A549 (cell line): ENCODE data around the gene GPSM3. TPM values are rescaled to one million over a fixed set of nuclear protein-coding genes. Genes with fewer than 3 reads are reported as not detected.

Experiments
- ATAC-seq, 2 experiments: fragments of 200-7000 bp in 1 of 2; fragments of >200 bp in 1 of 2; cut with Nextera tagmentation in 1 of 2; cut with Tn5 transposase in 1 of 2; 3 replicates each; pipeline versions ENCODE4 v1.8.0 to v1.9.1; 2018 to 2020; ENCODE audit warnings: mild to moderate bottlenecking in 1 of 2, moderate library complexity in 1 of 2
- CTCF ChIA-PET: fragments of 300-600 bp; sonication (Branson Sonifier 250); formaldehyde crosslinking; extraction: SDS; loops from one replicate; lab custom pipeline; 2021; ENCODE audit warnings: antibody characterized with exemption, inconsistent platforms; lab: Yijun Ruan, JAX
- POLR2A ChIA-PET: fragments of 350-600 bp; formaldehyde crosslinking; extraction: SDS; loops from one replicate; lab custom pipeline; 2021; ENCODE audit warnings: antibody characterized with exemption, inconsistent platforms; lab: Yijun Ruan, JAX
- DNase-seq, 2 experiments: peaks; one replicate each; pipeline versions ENCODE4 v3.0.0 to v3.0.0-alpha.2; 2011 to 2016; ENCODE audit warnings: low read depth in 1 of 2, low spot score in 1 of 2
- FAIRE-seq: peaks from 2 replicates; lab custom pipeline; 2011; peaks lifted over from hg19 to GRCh38; lab: Jason Lieb, UNC
- H3K27ac ChIP-seq, 2 experiments: fragments of >200 bp; sonication (Bioruptor Twin); formaldehyde crosslinking; 3 replicates each; pipeline ENCODE4 v1.5.1; 2016 to 2017
- H3K4me1 ChIP-seq: fragments of >200 bp; sonication (Bioruptor Twin); formaldehyde crosslinking; 3 replicates; pipeline ENCODE4 v1.6.1; 2016
- H3K4me2 ChIP-seq: fragments of >200 bp; sonication (Bioruptor Twin); formaldehyde crosslinking; 3 replicates; pipeline ENCODE4 v1.6.1; 2016
- H3K4me3 ChIP-seq: fragments of >200 bp; sonication (Bioruptor Twin); formaldehyde crosslinking; 3 replicates; pipeline ENCODE4 v1.5.1; 2016
- H3K9me3 ChIP-seq: fragments of >200 bp; sonication (Bioruptor Twin); formaldehyde crosslinking; 3 replicates; pipeline ENCODE4 v1.6.1; 2016
- BHLHE40 ChIP-seq: IDR thresholded peaks from 2 replicates; pipeline ENCODE4 v1.6.1; 2012; ENCODE audit warnings: low read depth, low read length, inconsistent platforms
- CBX2 ChIP-seq: fragments of 200-600 bp; sonication (generic); IDR thresholded peaks from 2 replicates; pipeline ENCODE4 v1.6.1; 2016; ENCODE audit warnings: low read depth, mild to moderate bottlenecking, borderline replicate concordance
- CBX8 ChIP-seq: fragments of 200-600 bp; sonication (generic); IDR thresholded peaks from 2 replicates; pipeline ENCODE4 v1.6.1; 2016
- E2F6 ChIP-seq: IDR thresholded peaks from 2 replicates; pipeline ENCODE4 v1.6.1; 2012; ENCODE audit warnings: low read depth, borderline replicate concordance
- EHF ChIP-seq: fragments of 250-450 bp; sonication (Bioruptor Pico); IDR thresholded peaks from 2 replicates; pipeline ENCODE4 v1.5.0; 2020; ENCODE audit warnings: mild to moderate bottlenecking
- GATA3 ChIP-seq: IDR thresholded peaks from 2 replicates; pipeline ENCODE4 v1.6.1; 2012; ENCODE audit warnings: borderline replicate concordance
- HES2 ChIP-seq: fragments of >200 bp; sonication (Bioruptor Twin); formaldehyde crosslinking; IDR thresholded peaks from 2 replicates; pipeline ENCODE4 v1.6.1; 2016
- HEYL ChIP-seq: fragments of 250-450 bp; sonication (Bioruptor Pico); IDR thresholded peaks from 2 replicates; pipeline ENCODE4 v1.8.0; 2021; ENCODE audit warnings: mild to moderate bottlenecking, moderate library complexity
- HOXA7 ChIP-seq: fragments of 250-450 bp; sonication (Bioruptor Pico); IDR thresholded peaks from 2 replicates; pipeline ENCODE4 v1.5.0; 2020; ENCODE audit warnings: mild to moderate bottlenecking, moderate library complexity
- HOXB13 ChIP-seq: fragments of 250-450 bp; sonication (Bioruptor Pico); IDR thresholded peaks from 2 replicates; pipeline ENCODE4 v1.5.0; 2020; ENCODE audit warnings: low read depth, mild to moderate bottlenecking, moderate library complexity
- JUN ChIP-seq, 2 experiments: fragments of >200 bp; sonication (Bioruptor Twin); formaldehyde crosslinking; IDR thresholded peaks; 2 replicates in 1 of 2; 3 replicates in 1 of 2; pipeline ENCODE4 v1.6.1; 2016 to 2017
- JUNB ChIP-seq: fragments of >200 bp; sonication (Bioruptor Twin); formaldehyde crosslinking; IDR thresholded peaks from 2 replicates; pipeline ENCODE4 v1.6.1; 2016
- KDM1A ChIP-seq: fragments of 200-600 bp; sonication (generic); IDR thresholded peaks from 2 replicates; pipeline ENCODE4 v1.6.1; 2016; ENCODE audit warnings: low read depth, mild to moderate bottlenecking
- KDM5A ChIP-seq: fragments of 200-600 bp; sonication (generic); IDR thresholded peaks from 2 replicates; pipeline ENCODE4 v1.6.1; 2016; ENCODE audit warnings: antibody characterized with exemption, mild to moderate bottlenecking
- MAFK ChIP-seq: fragments of 450-650 bp; IDR thresholded peaks from 2 replicates; pipeline ENCODE4 v1.6.1; 2014; ENCODE audit not compliant: partially characterized antibody
- NFE2L2 ChIP-seq: fragments of 150-350 bp; conservative IDR thresholded peaks from 2 replicates; pipeline ENCODE4 v1.6.1; 2014; ENCODE audit warnings: low read length
- NPAS2 ChIP-seq: fragments of 250-450 bp; sonication (Bioruptor Pico); IDR thresholded peaks from 2 replicates; pipeline ENCODE4 v1.8.0; 2022; ENCODE audit warnings: mild to moderate bottlenecking, moderate library complexity, borderline replicate concordance
- NR3C1 ChIP-seq: fragments of >200 bp; sonication (Bioruptor Twin); formaldehyde crosslinking; IDR thresholded peaks from 3 replicates; pipeline ENCODE4 v1.6.1; 2017
- POLR2A ChIP-seq: IDR thresholded peaks from 2 replicates; pipeline ENCODE4 v1.6.1; 2012; ENCODE audit warnings: mild to moderate bottlenecking, low read length
- POLR2AphosphoS2 ChIP-seq: conservative IDR thresholded peaks from 2 replicates; pipeline ENCODE4 v1.6.1; 2012; ENCODE audit warnings: low read length, improper control_type of control experiment, inconsistent platforms
- REST ChIP-seq: fragments of 200-600 bp; sonication (generic); IDR thresholded peaks from 2 replicates; pipeline ENCODE4 v1.6.1; 2016; ENCODE audit warnings: antibody characterized with exemption, mild to moderate bottlenecking, moderate library complexity
- RFX5 ChIP-seq: fragments of 450-650 bp; IDR thresholded peaks from 2 replicates; pipeline ENCODE4 v1.7.1; 2014; ENCODE audit warnings: antibody characterized with exemption, mild to moderate bottlenecking, moderate library complexity
- RNF2 ChIP-seq: fragments of 200-600 bp; sonication (generic); IDR thresholded peaks from 2 replicates; pipeline ENCODE4 v1.6.1; 2016; ENCODE audit warnings: low read depth, mild to moderate bottlenecking, antibody characterized with exemption, moderate library complexity, borderline replicate concordance
- SREBF2 ChIP-seq: fragments of 450-650 bp; IDR thresholded peaks from 2 replicates; pipeline ENCODE4 v1.6.1; 2014; ENCODE audit warnings: mild to moderate bottlenecking, moderate library complexity
- TFCP2L1 ChIP-seq: fragments of 250-450 bp; sonication (Bioruptor Pico); IDR thresholded peaks from 2 replicates; pipeline ENCODE4 v1.5.0; 2021; ENCODE audit warnings: mild to moderate bottlenecking
- TP53 ChIP-seq: fragments of 250-450 bp; sonication (Bioruptor Pico); IDR thresholded peaks from 2 replicates; pipeline ENCODE4 v1.5.0; 2021; ENCODE audit warnings: mild to moderate bottlenecking, moderate library complexity
- USF2 ChIP-seq: fragments of 450-650 bp; IDR thresholded peaks from 2 replicates; pipeline ENCODE4 v1.6.1; 2014; ENCODE audit warnings: antibody characterized with exemption
- ZC3H11A ChIP-seq: fragments of 450-650 bp; IDR thresholded peaks from 2 replicates; pipeline ENCODE4 v1.6.1; 2014; ENCODE audit warnings: antibody characterized with exemption, mild to moderate bottlenecking
- ZFP36 ChIP-seq: fragments of 450-650 bp; IDR thresholded peaks from 2 replicates; pipeline ENCODE4 v1.6.1; 2014; ENCODE audit warnings: borderline replicate concordance; ENCODE audit not compliant: partially characterized antibody
- WGBS: methylation state at CpG from one replicate; pipeline ENCODE4 v1.1.6; 2017; ENCODE audit errors: missing lambda C conversion rate; 5-methylcytosine and 5-hydroxymethylcytosine counted together
- polyA plus RNA-seq, 4 experiments: library from polyadenylated mRNA; depleted of rRNA in 3 of 4; stranded (reverse); fragments of >200 nt; fragmentation: RNase III in 1 of 4; extraction: RNeasy Plus Mini Kit Qiagen cat#74134 plus additional on column Dnase treatment in 1 of 4; gene quantifications; 2 replicates in 3 of 4; 3 replicates in 1 of 4; pipeline ENCODE4 v1.2.3, GENCODE V29; 2011 to 2017

Gene GPSM3
- polyA plus RNA-seq, 2 of the 4 experiments (the other 2 are of a cell fraction): 0.19 to 0.36 TPM

- no peak overlapping the region for H3K4me3 ChIP-seq
- H3K4me2 ChIP-seq: no peak overlapping the region
- H3K4me1 ChIP-seq: no peaks in the 10 kb centered on the region
- FAIRE-seq (no peak), ATAC-seq (no peak), DNase-seq (no peak)
- CTCF ChIA-PET: no interaction called here
- no peak overlapping the region for H3K27ac ChIP-seq
- no peak for TF ChIP-seq NR3C1
- no peak for TF ChIP-seq ZC3H11A
- no peak for TF ChIP-seq NPAS2 (CRISPR knock-in tag)
- no peak for TF ChIP-seq HEYL
- no peaks in the 10 kb centered on the region for H3K9me3 ChIP-seq
- POLR2A ChIA-PET: no interaction called here
- 53% methylated on average over 10 of the region's 10 CpGs for WGBS
Observed at GRCh38 chr6:32216285-32216684, 23.8 kb upstream of the GPSM3 start.

- Histone ChIP-seq H3K4me3 (no peak overlapping the region), H3K27ac (no peak overlapping the region), H3K4me2 (no peak overlapping the region), H3K4me1 (no peaks in the 10 kb centered on the region), H3K9me3 (no peaks in the 10 kb centered on the region)
- WGBS: 70% methylated on average over 4 of the region's 4 CpGs
- POLR2A ChIA-PET: no interaction called here
- TF ChIP-seq MAFK (no peak), KDM1A (no peak), JUNB (no peak), GATA3 (no peak), KDM5A (no peak), TP53 (CRISPR knock-in tag) (no peak), USF2 (no peak), SREBF2 (no peak), E2F6 (no peak), JUN (IDR thresholded peaks at IDR 0.05) (no peak), RFX5 (no peak), HES2 (no peak), CBX2 (no peak), POLR2AphosphoS2 (no peak), POLR2A (no peak), EHF (no peak), HOXB13 (CRISPR knock-in tag) (no peak), NFE2L2 (no peak), TFCP2L1 (CRISPR knock-in tag) (no peak)
- CTCF ChIA-PET: interaction anchor here (0.6 to 1.2 kb wide), 3 partner anchors 20 to 260 kb away, joined by 3 to 5 read pairs (median 3); no protein-coding TSS in a partner anchor
- no peak for DNase-seq
- FAIRE-seq: no peak
- no peak for ATAC-seq
Observed at GRCh38 chr6:32215617-32216016, 23.2 kb upstream of the GPSM3 start.

- WGBS: 32% methylated on average over 3 of the region's 3 CpGs
- no peak overlapping the region for H3K4me2 ChIP-seq
- CTCF ChIA-PET: no interaction called here
- FAIRE-seq (no peak), ATAC-seq (no peak), DNase-seq (no peak)
- TF ChIP-seq HOXA7 (CRISPR knock-in tag): no peak
- no peak for TF ChIP-seq RFX5
- no peak for TF ChIP-seq POLR2AphosphoS2
- H3K4me3 ChIP-seq: no peak overlapping the region
- no peaks in the 10 kb centered on the region for H3K9me3 ChIP-seq
- no peaks in the 10 kb centered on the region for H3K4me1 ChIP-seq
- POLR2A ChIA-PET: no interaction called here
- H3K27ac ChIP-seq: no peak overlapping the region
Observed at GRCh38 chr6:32214126-32214525, 21.7 kb upstream of the GPSM3 start.

GRCh38 chr6:32213649-32214048 lies 21.2 kb upstream of the GPSM3 start:
- H3K4me2 ChIP-seq: no peak overlapping the region
- ATAC-seq: no peak
- H3K4me1 ChIP-seq: no peaks in the 10 kb centered on the region
- no peaks in the 10 kb centered on the region for H3K9me3 ChIP-seq
- no peak for FAIRE-seq
- 55% methylated on average over 5 of the region's 6 CpGs for WGBS
- H3K27ac ChIP-seq: no peak overlapping the region
- TF ChIP-seq CBX8: no peak
- no peak for TF ChIP-seq JUN (IDR thresholded peaks at IDR 0.05)
- no peak for TF ChIP-seq HOXB13 (CRISPR knock-in tag)
- no peak for TF ChIP-seq CBX2
- no peak for TF ChIP-seq MAFK
- TF ChIP-seq REST: no peak
- TF ChIP-seq BHLHE40: no peak
- no peak for TF ChIP-seq ZFP36
- no peak for TF ChIP-seq RNF2
- TF ChIP-seq, all 56 proteins: peak for 0
- ChIA-PET POLR2A (no interaction called here), CTCF (no interaction called here)
- no peak overlapping the region for H3K4me3 ChIP-seq
- no peak for DNase-seq
